GM12891 (cell line): ENCODE data around the gene ARFRP1.

Experiments
- PAX5 ChIP-seq: IDR thresholded peaks from 2 replicates; pipeline ENCODE4 v1.6.1; 2011; ENCODE audit warnings: low read length, moderate library complexity, mild to moderate bottlenecking; ENCODE audit not compliant: insufficient read depth, severe bottlenecking
- POLR2A ChIP-seq: IDR thresholded peaks from 2 replicates; pipeline ENCODE4 v1.6.1; 2011; ENCODE audit warnings: low read depth, low read length, control low read depth
- POLR2AphosphoS5 ChIP-seq: IDR thresholded peaks from 2 replicates; pipeline ENCODE4 v1.6.1; 2011; ENCODE audit warnings: low read depth, low read length, control low read depth
- TAF1 ChIP-seq: IDR thresholded peaks from 2 replicates; pipeline ENCODE4 v1.6.1; 2011; ENCODE audit warnings: low read depth, low read length, control low read depth

DNA sequence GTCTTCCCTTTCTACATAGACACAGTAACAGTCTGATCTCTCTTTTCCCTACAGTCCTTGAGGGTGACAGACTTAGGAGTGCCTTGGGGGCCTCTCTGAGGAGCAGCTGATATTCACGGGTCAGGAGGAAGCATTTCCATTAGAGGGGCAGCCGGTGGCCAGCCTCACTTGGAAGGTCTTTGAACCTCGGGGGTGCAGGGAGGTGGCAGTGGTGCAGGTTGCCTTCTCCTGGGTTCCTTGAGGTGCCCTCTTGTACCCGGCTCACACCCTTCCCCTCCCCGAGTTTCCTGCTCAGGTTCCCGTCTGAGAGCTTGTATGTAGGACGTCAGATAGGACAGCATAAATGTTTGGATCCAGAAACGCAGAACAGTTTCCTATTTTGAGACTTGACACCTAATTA, 47.2 kb downstream of the ARFRP1 start:
- TF ChIP-seq TAF1 (no peak), POLR2AphosphoS5 (no peak), PAX5 (no peak), POLR2A (no peak)
